Measurements from ENCODE around the gene ARFGEF2.

- TF ChIP-seq CTCF (IDR thresholded peaks at IDR 0.05; ENCODE audit: low read depth, low read length), result no peak
- TF ChIP-seq EZH2phosphoT487 (IDR thresholded peaks at IDR 0.05; ENCODE audit: low read depth), result no peak
These were observed 124.1 kb downstream of the ARFGEF2 start for GRCh38 chr20:49045440-49046086.
